K562 (cell line): Measurements from ENCODE around the gene MYOG. TPM values are rescaled to one million over a fixed set of nuclear protein-coding genes. Genes with fewer than 3 reads are reported as not detected.

ENCODE experiments used
- CHD1 ChIP-seq: fragments of 200-600 bp; sonication (generic); IDR thresholded peaks from one replicate; pipeline ENCODE4 v1.6.1; 2012; ENCODE audit warnings: mild to moderate bottlenecking, moderate library complexity, low read length, inconsistent platforms
- GMEB1 ChIP-seq: fragments of 250-450 bp; sonication (Bioruptor Pico); IDR thresholded peaks from 2 replicates; pipeline ENCODE4 v1.4.0; 2020; ENCODE audit warnings: mild to moderate bottlenecking
- MAFF ChIP-seq: IDR thresholded peaks from 2 replicates; pipeline ENCODE4 v1.6.1; 2012; ENCODE audit warnings: low read length, improper control_type of control experiment
- NFRKB ChIP-seq: fragments of 450-650 bp; IDR thresholded peaks from 2 replicates; pipeline ENCODE4 v1.6.1; 2016; ENCODE audit warnings: low read depth
- POLR2A ChIP-seq: fragments of 450-650 bp; conservative IDR thresholded peaks from 2 replicates; pipeline ENCODE4 v1.6.1; 2016
- TEAD4 ChIP-seq, 2 experiments: sonication (generic) in 1 of 2; formaldehyde crosslinking in 1 of 2; IDR thresholded peaks; 2 replicates each; pipeline versions ENCODE4 v1.6.1 to v1.8.0; 2012 to 2022; ENCODE audit warnings: borderline replicate concordance in 1 of 2, inconsistent platforms in 1 of 2, low read length in 1 of 2, mild to moderate bottlenecking in 1 of 2, missing genetic modification reagents in 1 of 2
- ZNF165 ChIP-seq: fragments of 250-450 bp; sonication (Bioruptor Pico); IDR thresholded peaks from 2 replicates; pipeline ENCODE4 v1.4.0; 2020; ENCODE audit warnings: borderline replicate concordance
- ZNF280A ChIP-seq: fragments of 450-650 bp; IDR thresholded peaks from 2 replicates; pipeline ENCODE4 v1.6.1; 2018; ENCODE audit warnings: mild to moderate bottlenecking, low read depth; ENCODE audit not compliant: partially characterized antibody
- ZNF609 ChIP-seq: sonication (generic); formaldehyde crosslinking; IDR thresholded peaks from 2 replicates; pipeline ENCODE4 v1.8.1; 2023; ENCODE audit warnings: missing genetic modification reagents, mild to moderate bottlenecking, borderline replicate concordance
- polyA plus RNA-seq, 8 experiments: library from polyadenylated mRNA; depleted of rRNA in 4 of 8; stranded (reverse) in 5 of 8; unstranded in 3 of 8; fragments of >200 nt; fragmentation: Nextera tagmentation in 2 of 8; fragmentation: Illumina TruSeq in 1 of 8; extraction: Ambion mirVana in 2 of 8; extraction: Trizol in 1 of 8; gene quantifications; 2 replicates each; pipeline versions ENCODE4 v1.2.1 to v1.2.3, GENCODE V29; 2011 to 2014; ENCODE audit warnings: inconsistent platforms in 1 of 8, missing spikeins in 1 of 8
- total RNA-seq, 7 experiments: library from RNA; depleted of rRNA in 6 of 7; stranded (reverse); fragments of >200 nt in 6 of 7; fragmentation: Illumina TruSeq in 2 of 7; extraction: Trizol in 2 of 7; gene quantifications; 2 replicates each; pipeline versions ENCODE4 v1.2.1 to v1.2.3, GENCODE V29; 2011 to 2021; ENCODE audit warnings: low replicate concordance in 1 of 7
- TF ChIP-seq, protein P1 (sequence below): fragments of 250-450 bp; sonication (Bioruptor Pico); IDR thresholded peaks from 2 replicates; pipeline ENCODE4 v1.8.0; 2021; ENCODE audit warnings: borderline replicate concordance, mild to moderate bottlenecking, moderate library complexity; ENCODE audit not compliant: poor library complexity, severe bottlenecking

Gene MYOG
- total and polyA plus RNA-seq, 9 of the 15 experiments (the other 6 are each of a cell fraction or from before 2014, with no cell fraction given) = not detected

GRCh38 chr1:203036135-203036534 is 49.7 kb downstream of the MYOG start (continued):
- TF ChIP-seq TEAD4 (IDR thresholded peaks at IDR 0.05; ENCODE audit: low read length) (no peak), TEAD4 (CRISPR knock-in tag; IDR thresholded peaks at IDR 0.05; ENCODE audit: borderline replicate concordance) (no peak), ZNF609 (CRISPR knock-in tag) (no peak), ZNF280A (no peak), GMEB1 (no peak), NFRKB (no peak), POLR2A (no peak), MAFF (no peak), ZNF165 (no peak), CHD1 (no peak)
- TF ChIP-seq, protein P1, sequence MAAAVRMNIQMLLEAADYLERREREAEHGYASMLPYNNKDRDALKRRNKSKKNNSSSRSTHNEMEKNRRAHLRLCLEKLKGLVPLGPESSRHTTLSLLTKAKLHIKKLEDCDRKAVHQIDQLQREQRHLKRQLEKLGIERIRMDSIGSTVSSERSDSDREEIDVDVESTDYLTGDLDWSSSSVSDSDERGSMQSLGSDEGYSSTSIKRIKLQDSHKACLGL (CRISPR knock-in tag) = no peak
